ENCODE results near the gene ZWILCH.

GRCh38 chr15:66569461-66570137, 64.5 kb downstream of the ZWILCH start:
- TF ChIP-seq CTCF (IDR thresholded peaks at IDR 0.05) (no peak), EZH2phosphoT487 (IDR thresholded peaks at IDR 0.05) (no peak), EZH2 (IDR thresholded peaks at IDR 0.05) (no peak)
